CD4-positive, alpha-beta T cell treated with Interleukin-15 for 4 hours (primary cell): ENCODE results near the gene SORCS2.
A peak's percentile ranks its signal among the peaks of the same experiment; 100 is the strongest.

Experiments used
- DNase-seq: peaks from one replicate; pipeline ENCODE4 v3.0.0-alpha.2; 2020; ENCODE audit warnings: low spot score

SORCS2 gene

GRCh38 chr4:7306021-7306965 lies 114.0 kb downstream of the SORCS2 start:
- DNase-seq = no peak

- no peak for DNase-seq
These were observed 114.6 kb downstream of the SORCS2 start for GRCh38 chr4:7306986-7307385.

- no peak for DNase-seq
These were observed 115.2 kb downstream of the SORCS2 start for GRCh38 chr4:7307394-7308099.

- DNase-seq = no peak
These were observed 116.8 kb downstream of the SORCS2 start for GRCh38 chr4:7309181-7309580.

- DNase-seq = no peak
These were observed 117.5 kb downstream of the SORCS2 start for GRCh38 chr4:7309636-7310390.

GRCh38 chr4:7310451-7310850 lies 118.1 kb downstream of the SORCS2 start:
- no peak for DNase-seq

GRCh38 chr4:7311205-7311604 lies 118.9 kb downstream of the SORCS2 start:
- DNase-seq = no peak

GRCh38 chr4:7312691-7313090 lies 120.4 kb downstream of the SORCS2 start:
- DNase-seq = no peak

GRCh38 chr4:7313347-7313811 lies 121.0 kb downstream of the SORCS2 start:
- no peak for DNase-seq

- no peak for DNase-seq
These were observed 121.7 kb downstream of the SORCS2 start for GRCh38 chr4:7313991-7314390.

GRCh38 chr4:7315286-7315685 lies 122.9 kb downstream of the SORCS2 start:
- DNase-seq = no peak

GRCh38 chr4:7315935-7316334 lies 123.6 kb downstream of the SORCS2 start:
- no peak for DNase-seq

- no peak for DNase-seq
These were observed 126.7 kb downstream of the SORCS2 start for GRCh38 chr4:7319024-7319423.

- DNase-seq = no peak
These were observed 128.0 kb downstream of the SORCS2 start for GRCh38 chr4:7320206-7320797.

GRCh38 chr4:7322166-7322991 lies 130.0 kb downstream of the SORCS2 start:
- no peak for DNase-seq

- DNase-seq = no peak
These were observed 131.1 kb downstream of the SORCS2 start for GRCh38 chr4:7323461-7323871.

- DNase-seq = no peak
These were observed 131.7 kb downstream of the SORCS2 start for GRCh38 chr4:7323872-7324650.

- peak; percentile 9 for DNase-seq
These were observed 132.3 kb downstream of the SORCS2 start for GRCh38 chr4:7324651-7325121.

- no peak for DNase-seq
These were observed 133.2 kb downstream of the SORCS2 start for GRCh38 chr4:7325541-7325940.

GRCh38 chr4:7326306-7326692 lies 134.0 kb downstream of the SORCS2 start:
- no peak for DNase-seq
